DOHH2 (cell line): Measurements from ENCODE around the gene MTIF3.

Experiments used
- H3F3A ChIP-seq: fragments of 200-600 bp; sonication (generic), shearing (Covaris generic); 2 replicates; pipeline ENCODE4 v1.6.0; 2016; ENCODE audit warnings: antibody characterized with exemption, mild to moderate bottlenecking; ENCODE audit not compliant: control insufficient read depth, insufficient read depth
- H3K27ac ChIP-seq: fragments of 200-600 bp; sonication (generic); 2 replicates; pipeline ENCODE4 v1.5.1; 2014; ENCODE audit warnings: low read depth, mild to moderate bottlenecking, low read length, moderate library complexity
- H3K27me3 ChIP-seq: fragments of 200-600 bp; sonication (generic); 2 replicates; pipeline ENCODE4 v1.6.1; 2014; ENCODE audit warnings: mild to moderate bottlenecking, low read length, mixed read lengths; ENCODE audit not compliant: control insufficient read depth
- H3K36me3 ChIP-seq: fragments of 200-600 bp; sonication (generic); 2 replicates; pipeline ENCODE4 v1.6.1; 2014; ENCODE audit warnings: mild to moderate bottlenecking, low read length, moderate library complexity, mixed read lengths; ENCODE audit not compliant: control insufficient read depth
- H3K4me1 ChIP-seq: fragments of 200-600 bp; sonication (generic); 2 replicates; pipeline ENCODE4 v1.6.1; 2014; ENCODE audit warnings: mild to moderate bottlenecking, low read length, mixed read lengths; ENCODE audit not compliant: control insufficient read depth
- H3K4me2 ChIP-seq: fragments of 200-600 bp; sonication (generic); 2 replicates; pipeline ENCODE4 v1.6.0; 2014; ENCODE audit warnings: mild to moderate bottlenecking, low read length, moderate library complexity
- H3K4me3 ChIP-seq: fragments of 200-600 bp; sonication (generic); 2 replicates; pipeline ENCODE4 v1.5.1; 2014; ENCODE audit warnings: mild to moderate bottlenecking, low read length, mixed read lengths
- H3K79me2 ChIP-seq: fragments of 200-600 bp; sonication (generic); 2 replicates; pipeline ENCODE4 v1.6.1; 2014; ENCODE audit warnings: mild to moderate bottlenecking, low read length, mixed read lengths; ENCODE audit not compliant: control insufficient read depth
- H3K9me2 ChIP-seq: fragments of 200-600 bp; sonication (generic); replicated peaks from 2 replicates; pipeline ENCODE4 v1.6.1; 2014; ENCODE audit warnings: mild to moderate bottlenecking, low read length, mixed read lengths; ENCODE audit not compliant: control insufficient read depth
- H3K9me3 ChIP-seq: fragments of 200-600 bp; sonication (generic); 2 replicates; pipeline ENCODE4 v1.6.1; 2014; ENCODE audit warnings: antibody characterized with exemption, low read length, mixed read lengths; ENCODE audit not compliant: control insufficient read depth, insufficient read depth
- H4K20me1 ChIP-seq: fragments of 200-600 bp; sonication (generic); 2 replicates; pipeline ENCODE4 v1.6.0; 2014; ENCODE audit warnings: low read depth, mild to moderate bottlenecking, antibody characterized with exemption, low read length, moderate library complexity; ENCODE audit not compliant: control insufficient read depth, insufficient read depth
- CTCF ChIP-seq: fragments of 200-600 bp; sonication (generic); IDR thresholded peaks from one replicate; pipeline ENCODE4 v1.5.1; 2014; ENCODE audit warnings: antibody characterized with exemption, mild to moderate bottlenecking, low read depth, low read length; ENCODE audit not compliant: poor library complexity, severe bottlenecking
- EZH2phosphoT487 ChIP-seq: fragments of 200-600 bp; sonication (generic); IDR thresholded peaks from 2 replicates; pipeline ENCODE4 v1.6.1; 2017; ENCODE audit warnings: borderline replicate concordance, mild to moderate bottlenecking, antibody characterized with exemption, low read length, moderate library complexity, mixed read lengths

Gene MTIF3

GRCh38 chr13:27411341-27411740, 39.0 kb downstream of the MTIF3 start:
- no peaks in the 10 kb centered on the region for H3K9me3 ChIP-seq
- no peak overlapping the region for H3K4me2 ChIP-seq
- H3K4me1 ChIP-seq: no peaks in the 10 kb centered on the region
- no peak overlapping the region for H3K4me3 ChIP-seq
- no peak for TF ChIP-seq EZH2phosphoT487
- TF ChIP-seq CTCF: no peak
- no peaks in the 10 kb centered on the region for H4K20me1 ChIP-seq
- no peak overlapping the region for H3K27ac ChIP-seq
- H3K27me3 ChIP-seq: peaks cover 44% of the 10 kb centered on the region
- no peaks in the 10 kb centered on the region for H3K9me2 ChIP-seq
- H3K79me2 ChIP-seq: no peaks in the 10 kb centered on the region
- no peaks in the 10 kb centered on the region for H3K36me3 ChIP-seq
- H3F3A ChIP-seq: no peaks in the 10 kb centered on the region

GRCh38 chr13:27409013-27409412, 41.4 kb downstream of the MTIF3 start:
- H3K4me2 ChIP-seq: no peak overlapping the region
- no peaks in the 10 kb centered on the region for H3K9me2 ChIP-seq
- no peak overlapping the region for H3K27ac ChIP-seq
- no peak overlapping the region for H3K4me3 ChIP-seq
- H3K36me3 ChIP-seq: no peaks in the 10 kb centered on the region
- no peaks in the 10 kb centered on the region for H3F3A ChIP-seq
- no peaks in the 10 kb centered on the region for H4K20me1 ChIP-seq
- no peak for TF ChIP-seq EZH2phosphoT487
- H3K9me3 ChIP-seq: no peaks in the 10 kb centered on the region
- no peaks in the 10 kb centered on the region for H3K4me1 ChIP-seq
- H3K79me2 ChIP-seq: no peaks in the 10 kb centered on the region
- H3K27me3 ChIP-seq: peaks cover 33% of the 10 kb centered on the region

- Histone ChIP-seq H4K20me1 (no peaks in the 10 kb centered on the region), H3K79me2 (no peaks in the 10 kb centered on the region), H3K4me2 (no peak overlapping the region), H3F3A (no peaks in the 10 kb centered on the region), H3K9me3 (no peaks in the 10 kb centered on the region), H3K9me2 (no peaks in the 10 kb centered on the region), H3K4me1 (no peaks in the 10 kb centered on the region), H3K27ac (no peak overlapping the region), H3K27me3 (peaks cover 31% of the 10 kb centered on the region), H3K4me3 (no peak overlapping the region), H3K36me3 (no peaks in the 10 kb centered on the region)
- TF ChIP-seq CTCF (no peak), EZH2phosphoT487 (no peak)
Observed at GRCh38 chr13:27408074-27408473, 42.3 kb downstream of the MTIF3 start.

- no peaks in the 10 kb centered on the region for H3K36me3 ChIP-seq
- no peak overlapping the region for H3K4me3 ChIP-seq
- no peak overlapping the region for H3K4me2 ChIP-seq
- TF ChIP-seq EZH2phosphoT487 (no peak), CTCF (peak; percentile 63)
- H3F3A ChIP-seq: no peaks in the 10 kb centered on the region
- H3K9me2 ChIP-seq: no peaks in the 10 kb centered on the region
- H4K20me1 ChIP-seq: no peaks in the 10 kb centered on the region
- H3K27me3 ChIP-seq: peaks cover 24% of the 10 kb centered on the region
- peaks cover 2% of the 10 kb centered on the region; the same call in 1 of the 2 replicates for H3K4me1 ChIP-seq
- H3K9me3 ChIP-seq: no peaks in the 10 kb centered on the region
- no peak overlapping the region for H3K27ac ChIP-seq
- no peaks in the 10 kb centered on the region for H3K79me2 ChIP-seq
Observed at GRCh38 chr13:27406178-27406939, 44.0 kb downstream of the MTIF3 start.
